CD4-positive, CD25-positive, alpha-beta regulatory T cell (primary cell): Measurements from ENCODE around the gene KCNMA1. TPM values are rescaled to one million over a fixed set of nuclear protein-coding genes. Genes with fewer than 3 reads are reported as not detected.

Source experiments
- ATAC-seq, 2 donors: fragments of 150-1000 bp; cut with Tn5 transposase; one replicate each; pipeline ENCODE4 v1.10.0; 2021; ENCODE audit warnings: low read depth in 2 of 2, moderate number of reproducible peaks in 2 of 2, moderate library complexity in 1 of 2
- DNase-seq, 3 donors: peaks; one replicate each; pipeline versions ENCODE4 v3.0.0 to v3.0.0-alpha.2; 2012 to 2022; ENCODE audit warnings: mixed read lengths in 1 of 3
- H3K27ac ChIP-seq: one replicate; pipeline ENCODE4 v1.7.0; 2013; ENCODE audit warnings: mild to moderate bottlenecking, low read length; ENCODE audit not compliant: insufficient read depth, poor library complexity, severe bottlenecking
- H3K27me3 ChIP-seq: one replicate; pipeline ENCODE4 v1.7.0; 2013; ENCODE audit warnings: low read length; ENCODE audit not compliant: control insufficient read depth, insufficient read depth
- H3K36me3 ChIP-seq: one replicate; pipeline ENCODE4 v1.7.0; 2013; ENCODE audit warnings: mild to moderate bottlenecking, low read length, moderate library complexity; ENCODE audit not compliant: control insufficient read depth, insufficient read depth
- H3K4me1 ChIP-seq: 2 replicates; pipeline ENCODE4 v1.7.0; 2013; ENCODE audit warnings: mild to moderate bottlenecking, low read length; ENCODE audit not compliant: insufficient read depth, control insufficient read depth, poor library complexity, severe bottlenecking
- H3K4me3 ChIP-seq: one replicate; pipeline ENCODE4 v1.7.0; 2013; ENCODE audit warnings: low read depth, mild to moderate bottlenecking, low read length, moderate library complexity
- H3K9me3 ChIP-seq, 2 experiments: 1 replicate in 1 of 2; 2 replicates in 1 of 2; pipeline ENCODE4 v1.7.0; 2013; ENCODE audit warnings: low read length in 2 of 2, mild to moderate bottlenecking in 1 of 2, moderate library complexity in 1 of 2; ENCODE audit not compliant: control insufficient read depth in 2 of 2
- H3K27ac Mint-ChIP-seq, 3 donors: one replicate each; pipeline ENCODE4 v1.8.0; 2020 to 2022; ENCODE audit warnings: mild to moderate bottlenecking in 3 of 3, mixed read lengths in 3 of 3, moderate library complexity in 2 of 3
- H3K27me3 Mint-ChIP-seq: one replicate; pipeline ENCODE4 v1.8.0; 2022; ENCODE audit warnings: mild to moderate bottlenecking, mixed read lengths
- H3K36me3 Mint-ChIP-seq: one replicate; pipeline ENCODE4 v1.8.0; 2020; ENCODE audit warnings: mixed read lengths
- H3K4me1 Mint-ChIP-seq, 4 donors: one replicate each; pipeline ENCODE4 v1.8.0; 2020 to 2022; ENCODE audit warnings: mixed read lengths in 4 of 4, mild to moderate bottlenecking in 1 of 4
- H3K4me3 Mint-ChIP-seq, 4 donors: one replicate each; pipeline ENCODE4 v1.8.0; 2020 to 2022; ENCODE audit warnings: mild to moderate bottlenecking in 4 of 4, mixed read lengths in 4 of 4, moderate library complexity in 3 of 4
- H3K9me3 Mint-ChIP-seq, 7 donors: one replicate each; pipeline ENCODE4 v1.8.0; 2020 to 2022; ENCODE audit warnings: mixed read lengths in 7 of 7, mild to moderate bottlenecking in 3 of 7, moderate library complexity in 2 of 7
- polyA plus RNA-seq, 4 donors: library from polyadenylated mRNA; unstranded; fragments of 300-500 nt; fragmentation: Illumina TruSeq; gene quantifications; one replicate each; pipeline ENCODE4 v1.2.3, GENCODE V29; 2021
- total RNA-seq: library from RNA; stranded (reverse); gene quantifications from one replicate; pipeline ENCODE4 v1.2.3, GENCODE V29; 2022

Gene KCNMA1
- total and polyA plus RNA-seq, 5 donors from 2014 or later, result not detected

DNA sequence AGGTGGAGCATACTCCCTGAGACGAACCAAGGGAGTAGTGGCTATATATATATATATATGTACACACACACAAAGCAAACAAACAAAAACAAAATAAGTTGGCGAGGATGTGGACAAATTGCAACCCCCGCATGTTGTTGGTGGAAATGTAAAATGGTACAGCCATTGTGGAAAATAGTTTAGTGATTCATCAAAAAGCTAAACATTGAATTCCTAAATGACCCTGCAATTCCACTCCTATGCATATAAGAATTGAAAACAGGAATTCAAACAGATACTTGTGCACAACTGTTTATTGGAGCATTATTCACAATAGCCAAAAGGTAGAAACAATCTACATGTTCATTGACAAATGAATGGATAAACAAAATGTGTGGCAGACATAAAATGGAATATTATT lies 407.9 kb downstream of the KCNMA1 start:
- Histone ChIP-seq H3K27ac (no peak overlapping the region), H3K4me3 (no peak overlapping the region), H3K27me3 (no peaks in the 10 kb centered on the region), H3K36me3 (no peaks in the 10 kb centered on the region), H3K4me1 (no peaks in the 10 kb centered on the region), H3K9me3 (no peaks in the 10 kb centered on the region)
- no peak overlapping the region for H3K27ac Mint-ChIP-seq
- no peaks in the 10 kb centered on the region for H3K36me3 Mint-ChIP-seq
- DNase-seq (no peak), ATAC-seq (no peak)
- H3K27me3 Mint-ChIP-seq, result no peaks in the 10 kb centered on the region
- no peaks in the 10 kb centered on the region for H3K9me3 Mint-ChIP-seq
- no peaks in the 10 kb centered on the region for H3K4me1 Mint-ChIP-seq
- no peak overlapping the region for H3K4me3 Mint-ChIP-seq

DNA sequence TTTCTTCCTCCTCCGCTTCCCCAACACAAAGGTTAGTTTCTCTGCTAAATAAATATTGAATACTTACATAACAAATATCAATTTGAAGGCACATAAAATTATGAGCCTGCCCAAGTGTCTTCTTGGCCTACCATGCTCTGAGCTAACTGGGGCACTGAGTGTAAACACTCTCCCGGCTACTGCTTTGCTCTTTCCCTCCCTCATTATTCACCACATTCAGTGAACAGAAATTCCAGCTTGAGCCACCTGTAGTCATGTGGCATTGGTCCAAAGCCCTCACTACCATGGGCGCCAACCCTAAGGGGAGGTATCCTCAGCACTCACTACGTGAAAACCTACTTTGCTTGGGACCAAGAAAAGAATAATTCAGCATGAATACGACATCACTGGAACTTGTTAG lies 409.0 kb downstream of the KCNMA1 start:
- H3K4me1 ChIP-seq, result no peaks in the 10 kb centered on the region
- H3K27me3 Mint-ChIP-seq, result peaks cover 2% of the 10 kb centered on the region
- H3K4me3 Mint-ChIP-seq, result no peak overlapping the region
- H3K36me3 ChIP-seq, result no peaks in the 10 kb centered on the region
- DNase-seq (no peak), ATAC-seq (no peak)
- peaks cover 0 to 1% (median 0%) of the 10 kb centered on the region in 7 donors for H3K9me3 Mint-ChIP-seq
- H3K27me3 ChIP-seq, result no peaks in the 10 kb centered on the region
- no peaks in the 10 kb centered on the region for H3K4me1 Mint-ChIP-seq
- H3K4me3 ChIP-seq, result no peak overlapping the region
- no peak overlapping the region for H3K27ac ChIP-seq
- no peaks in the 10 kb centered on the region for H3K36me3 Mint-ChIP-seq
- H3K9me3 ChIP-seq, result no peaks in the 10 kb centered on the region
- H3K27ac Mint-ChIP-seq, result no peak overlapping the region

DNA sequence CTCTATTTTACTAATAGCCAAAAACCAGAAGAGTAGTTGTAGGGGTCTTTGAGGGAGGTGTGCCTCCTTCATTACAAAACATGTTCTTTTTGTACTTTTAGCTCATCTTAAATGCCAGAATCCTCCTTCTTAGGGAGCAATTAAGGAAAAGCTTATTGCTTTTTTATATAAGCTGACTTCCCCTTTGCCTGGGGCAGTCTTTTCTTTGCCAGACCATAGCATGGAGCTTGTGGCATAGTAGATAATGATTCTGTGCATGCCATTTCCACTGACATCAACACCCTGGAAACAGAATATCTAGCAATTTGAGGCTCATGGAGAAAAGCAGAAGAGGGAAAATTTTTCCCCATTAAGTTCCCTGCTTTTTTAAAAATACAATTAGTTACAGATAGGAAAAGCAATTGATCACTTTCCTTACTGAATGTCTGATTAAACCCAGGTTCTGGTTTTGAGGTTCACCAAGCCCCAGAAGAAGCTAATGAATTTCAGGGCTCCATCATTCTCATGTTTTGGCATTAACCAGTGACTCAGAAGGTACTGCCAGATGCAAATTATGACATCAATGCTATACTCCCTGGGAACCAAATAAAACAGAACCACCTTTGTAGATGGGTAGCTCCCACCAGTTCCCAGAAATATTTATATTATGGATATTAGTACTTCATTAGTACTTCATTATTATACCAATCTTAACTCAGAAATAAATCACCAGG lies 410.6 kb downstream of the KCNMA1 start:
- Histone ChIP-seq H3K9me3 (no peaks in the 10 kb centered on the region), H3K4me1 (no peaks in the 10 kb centered on the region), H3K4me3 (no peak overlapping the region), H3K27me3 (no peaks in the 10 kb centered on the region), H3K36me3 (no peaks in the 10 kb centered on the region), H3K27ac (no peak overlapping the region)
- H3K27ac Mint-ChIP-seq, result no peak overlapping the region
- no peaks in the 10 kb centered on the region for H3K36me3 Mint-ChIP-seq
- H3K9me3 Mint-ChIP-seq, result peaks cover 0 to 1% (median 0%) of the 10 kb centered on the region in 7 donors
- no peaks in the 10 kb centered on the region for H3K4me1 Mint-ChIP-seq
- H3K27me3 Mint-ChIP-seq, result peaks cover 4% of the 10 kb centered on the region
- DNase-seq (no peak), ATAC-seq (no peak)
- H3K4me3 Mint-ChIP-seq, result no peak overlapping the region

DNA sequence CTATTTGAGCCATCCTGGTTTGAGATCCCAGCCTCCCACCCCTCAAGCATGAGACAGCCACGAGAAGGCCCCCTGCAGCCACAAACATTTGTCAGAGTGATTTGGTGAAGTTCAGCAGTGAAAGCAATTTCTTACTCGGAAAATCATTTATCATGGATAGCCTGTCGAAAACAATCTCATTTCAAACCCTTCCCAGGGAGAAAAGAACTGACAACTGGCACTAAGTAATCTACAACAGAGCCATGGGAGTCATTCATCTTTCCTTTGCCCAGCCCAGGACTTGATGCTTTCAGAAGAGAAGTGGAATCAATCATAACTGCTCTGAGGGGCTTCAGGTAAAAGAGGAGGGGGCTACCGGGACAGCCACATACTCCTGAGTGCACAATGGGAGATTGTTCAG lies 411.2 kb downstream of the KCNMA1 start:
- H3K4me3 Mint-ChIP-seq, result no peak overlapping the region
- Histone ChIP-seq H3K27me3 (no peaks in the 10 kb centered on the region), H3K9me3 (no peaks in the 10 kb centered on the region), H3K27ac (no peak overlapping the region), H3K36me3 (no peaks in the 10 kb centered on the region), H3K4me3 (no peak overlapping the region), H3K4me1 (no peaks in the 10 kb centered on the region)
- no peaks in the 10 kb centered on the region for H3K4me1 Mint-ChIP-seq
- H3K27ac Mint-ChIP-seq, result no peak overlapping the region
- H3K27me3 Mint-ChIP-seq, result peaks cover 4% of the 10 kb centered on the region
- no peaks in the 10 kb centered on the region for H3K36me3 Mint-ChIP-seq
- H3K9me3 Mint-ChIP-seq, result peaks cover 0 to 1% (median 0%) of the 10 kb centered on the region in 7 donors
- DNase-seq (no peak), ATAC-seq (no peak)

DNA sequence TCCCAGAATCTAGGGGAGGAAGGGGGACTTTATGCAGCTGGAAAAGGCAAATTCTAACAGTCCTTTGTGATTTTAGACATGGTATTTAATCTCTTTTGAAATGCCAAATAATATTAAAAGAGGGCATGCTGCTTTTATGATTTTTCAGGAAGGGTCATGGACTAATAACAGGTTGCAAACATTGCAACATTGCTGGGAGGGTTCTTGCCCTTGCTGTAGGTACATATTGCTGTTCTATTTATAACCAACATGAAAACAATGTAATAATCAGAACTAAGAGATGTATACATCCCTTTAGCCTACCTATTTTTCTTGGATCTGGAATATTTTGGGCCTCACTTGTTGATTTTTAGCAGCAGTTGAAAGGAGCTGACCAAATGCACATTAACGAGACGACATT lies 411.6 kb downstream of the KCNMA1 start:
- Mint-ChIP-seq H3K36me3 (no peaks in the 10 kb centered on the region), H3K27ac (no peak overlapping the region), H3K4me1 (no peaks in the 10 kb centered on the region), H3K9me3 (peaks cover 0 to 1% (median 0%) of the 10 kb centered on the region in 7 donors), H3K4me3 (no peak overlapping the region), H3K27me3 (peaks cover 4% of the 10 kb centered on the region)
- no peaks in the 10 kb centered on the region for H3K4me1 ChIP-seq
- H3K27ac ChIP-seq, result no peak overlapping the region
- no peak for DNase-seq
- no peaks in the 10 kb centered on the region for H3K9me3 ChIP-seq
- H3K36me3 ChIP-seq, result no peaks in the 10 kb centered on the region
- no peak for ATAC-seq
- no peak overlapping the region for H3K4me3 ChIP-seq
- no peaks in the 10 kb centered on the region for H3K27me3 ChIP-seq

DNA sequence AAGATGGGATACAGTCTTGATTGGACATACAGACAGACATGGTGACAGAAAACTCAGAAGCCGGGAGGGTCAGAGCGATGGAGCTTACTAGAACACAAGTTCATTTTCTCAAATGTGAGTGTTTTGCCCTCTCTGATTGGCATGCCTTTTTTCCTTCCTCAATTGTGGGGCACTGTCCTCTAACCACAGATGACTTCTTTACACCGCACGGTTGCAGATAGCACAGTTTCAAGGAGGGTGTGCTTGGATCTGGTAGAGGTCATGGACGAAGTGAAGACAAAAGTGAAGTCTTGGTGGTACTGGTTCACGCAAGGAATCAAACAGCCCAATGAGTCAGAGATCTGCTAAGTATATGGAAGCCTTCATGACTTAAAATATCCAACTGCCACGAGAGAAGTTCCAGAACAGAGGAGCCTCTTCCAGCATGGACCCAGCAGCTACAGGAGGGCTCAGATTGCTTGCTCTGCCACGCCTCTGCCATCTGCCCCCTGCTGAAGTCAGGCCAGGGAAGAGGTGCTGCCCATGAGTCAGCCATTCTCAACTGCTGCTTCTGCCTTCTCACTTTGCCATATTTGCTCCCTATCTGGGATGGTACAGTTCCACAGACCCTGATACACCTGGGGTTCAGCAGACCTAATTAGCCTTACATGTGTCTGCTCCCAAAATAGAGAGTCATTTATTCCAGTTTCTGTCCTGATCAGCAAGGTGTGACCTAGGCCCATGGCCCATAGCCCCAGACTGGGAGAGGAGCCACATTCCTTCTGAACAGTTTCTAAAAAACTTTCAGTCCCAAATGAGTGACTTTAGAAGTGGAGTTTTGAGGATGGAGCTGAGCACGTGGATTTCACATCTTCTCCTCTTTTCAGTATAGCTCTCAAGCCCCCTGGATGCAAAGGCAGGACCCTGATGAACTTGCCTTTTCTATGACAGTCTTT lies 413.8 kb downstream of the KCNMA1 start:
- DNase-seq (no peak), ATAC-seq (no peak)
- no peaks in the 10 kb centered on the region for H3K4me1 ChIP-seq
- H3K36me3 ChIP-seq, result no peaks in the 10 kb centered on the region
- H3K9me3 ChIP-seq, result no peaks in the 10 kb centered on the region
- H3K4me3 ChIP-seq, result no peak overlapping the region
- H3K4me1 Mint-ChIP-seq, result no peaks in the 10 kb centered on the region
- peaks cover 4% of the 10 kb centered on the region for H3K27me3 Mint-ChIP-seq
- no peak overlapping the region for H3K27ac Mint-ChIP-seq
- H3K36me3 Mint-ChIP-seq, result no peaks in the 10 kb centered on the region
- no peak overlapping the region for H3K27ac ChIP-seq
- H3K27me3 ChIP-seq, result no peaks in the 10 kb centered on the region
- H3K9me3 Mint-ChIP-seq, result peaks cover 0 to 1% (median 0%) of the 10 kb centered on the region in 7 donors
- H3K4me3 Mint-ChIP-seq, result no peak overlapping the region

DNA sequence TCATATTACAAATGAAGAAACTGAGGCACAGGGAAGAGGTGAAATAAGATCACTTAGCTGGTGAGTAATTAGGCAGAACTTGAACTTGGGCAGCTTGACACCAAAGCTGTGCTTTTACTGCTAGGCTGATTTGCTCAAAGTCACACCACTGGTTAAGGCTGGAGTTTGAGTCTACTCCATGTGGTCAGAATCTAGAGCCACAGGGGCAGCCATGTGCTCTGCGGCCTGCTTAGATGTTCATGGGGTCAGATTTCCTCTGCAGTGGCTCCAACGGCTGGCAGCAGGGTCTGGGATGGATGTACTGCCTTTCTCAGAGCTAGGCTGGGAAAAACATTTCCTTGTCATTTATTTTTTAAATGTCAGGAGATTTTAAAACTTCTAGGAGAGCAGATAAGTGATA lies 417.5 kb downstream of the KCNMA1 start:
- Mint-ChIP-seq H3K4me1 (no peaks in the 10 kb centered on the region), H3K27me3 (peaks cover 4% of the 10 kb centered on the region), H3K27ac (no peak overlapping the region), H3K4me3 (no peak overlapping the region), H3K9me3 (peaks cover 0 to 1% (median 0%) of the 10 kb centered on the region in 7 donors), H3K36me3 (no peaks in the 10 kb centered on the region)
- H3K27ac ChIP-seq, result no peak overlapping the region
- no peaks in the 10 kb centered on the region for H3K27me3 ChIP-seq
- no peaks in the 10 kb centered on the region for H3K4me1 ChIP-seq
- ATAC-seq (no peak), DNase-seq (no peak)
- H3K9me3 ChIP-seq, result no peaks in the 10 kb centered on the region
- no peak overlapping the region for H3K4me3 ChIP-seq
- no peaks in the 10 kb centered on the region for H3K36me3 ChIP-seq
